KMS-11 (cell line): ENCODE data around the gene CT83.

Source experiments
- H2AFZ ChIP-seq: fragments of 200-600 bp; sonication (generic); 2 replicates; pipeline ENCODE4 v1.6.1; 2016; ENCODE audit warnings: antibody characterized with exemption, mixed run types, low read depth
- H3K27ac ChIP-seq: fragments of 200-600 bp; sonication (generic); 2 replicates; pipeline ENCODE4 v1.6.1; 2016; ENCODE audit warnings: mild to moderate bottlenecking, mixed run types
- H3K27me3 ChIP-seq: fragments of 200-600 bp; sonication (generic); 2 replicates; pipeline ENCODE4 v1.6.1; 2017; ENCODE audit warnings: mild to moderate bottlenecking, low read depth, mixed run types, moderate library complexity; ENCODE audit not compliant: insufficient read depth
- H3K36me3 ChIP-seq: fragments of 200-600 bp; sonication (generic); 2 replicates; pipeline ENCODE4 v1.6.1; 2017; ENCODE audit warnings: mild to moderate bottlenecking, mixed run types; ENCODE audit not compliant: insufficient read depth
- H3K4me1 ChIP-seq: fragments of 200-600 bp; sonication (generic); 2 replicates; pipeline ENCODE4 v1.6.1; 2016; ENCODE audit warnings: mild to moderate bottlenecking, low read depth, mixed run types; ENCODE audit not compliant: poor library complexity, severe bottlenecking
- H3K4me2 ChIP-seq: fragments of 200-600 bp; sonication (generic); 2 replicates; pipeline ENCODE4 v1.7.0; 2016; ENCODE audit warnings: mild to moderate bottlenecking, mixed run types
- H3K4me3 ChIP-seq: fragments of 200-600 bp; sonication (generic); IDR thresholded peaks from 2 replicates; pipeline ENCODE4 v1.6.1; 2017; ENCODE audit warnings: low read depth, low read length, mixed read lengths; ENCODE audit not compliant: insufficient read depth
- H3K79me2 ChIP-seq: fragments of 200-600 bp; sonication (generic); 2 replicates; pipeline ENCODE4 v1.6.1; 2016; ENCODE audit warnings: low read depth, mixed run types; ENCODE audit not compliant: insufficient read depth
- H3K9ac ChIP-seq: fragments of 200-600 bp; sonication (generic); 2 replicates; pipeline ENCODE4 v1.6.1; 2016; ENCODE audit warnings: mild to moderate bottlenecking, mixed run types
- H4K20me1 ChIP-seq: fragments of 200-600 bp; sonication (generic); 2 replicates; pipeline ENCODE4 v1.6.1; 2016; ENCODE audit warnings: mild to moderate bottlenecking, mixed run types; ENCODE audit not compliant: insufficient read depth
- CTCF ChIP-seq: fragments of 200-600 bp; sonication (generic); conservative IDR thresholded peaks from 2 replicates; pipeline ENCODE4 v1.6.1; 2017; ENCODE audit warnings: low read depth, mild to moderate bottlenecking, antibody characterized with exemption, low read length, moderate library complexity, mixed read lengths

Gene CT83

GRCh38 chrX:116480059-116480458 lies 17.3 kb upstream of the CT83 start:
- no peak overlapping the region for H3K4me2 ChIP-seq
- H2AFZ ChIP-seq = no peak overlapping the region
- no peaks in the 10 kb centered on the region for H3K4me1 ChIP-seq
- H3K27ac ChIP-seq = no peak overlapping the region
- H3K27me3 ChIP-seq = no peaks in the 10 kb centered on the region
- no peaks in the 10 kb centered on the region for H4K20me1 ChIP-seq
- no peak overlapping the region for H3K9ac ChIP-seq
- H3K79me2 ChIP-seq = no peaks in the 10 kb centered on the region
- no peaks in the 10 kb centered on the region for H3K36me3 ChIP-seq
- no peak for TF ChIP-seq CTCF
- H3K4me3 ChIP-seq = no peak overlapping the region

- H3K27me3 ChIP-seq = no peaks in the 10 kb centered on the region
- no peak overlapping the region for H2AFZ ChIP-seq
- H3K79me2 ChIP-seq = no peaks in the 10 kb centered on the region
Measured at GRCh38 chrX:116449156-116449555, 13.6 kb downstream of the CT83 start.

GRCh38 chrX:116436358-116436816 lies 26.4 kb downstream of the CT83 start, which contains the start of gene SLC6A14:
TSS of gene SLC6A14 (plus strand) at chrX:116436606. CDS start at chrX:116436710, 104 bp downstream.
- H3K36me3 ChIP-seq = no peaks in the 10 kb centered on the region

More at GRCh38 chrX:116449156-116449555, 13.6 kb downstream of the CT83 start:
- no peak overlapping the region for H3K4me3 ChIP-seq
- no peaks in the 10 kb centered on the region for H4K20me1 ChIP-seq
- H3K36me3 ChIP-seq = no peaks in the 10 kb centered on the region
- no peak overlapping the region for H3K4me2 ChIP-seq
- no peaks in the 10 kb centered on the region for H3K4me1 ChIP-seq
- no peak for TF ChIP-seq CTCF
- no peak overlapping the region for H3K27ac ChIP-seq
- no peak overlapping the region for H3K9ac ChIP-seq

GRCh38 chrX:116435597-116435996 lies 27.2 kb downstream of the CT83 start:
- no peak for TF ChIP-seq CTCF
- H3K27me3 ChIP-seq = no peaks in the 10 kb centered on the region
- no peaks in the 10 kb centered on the region for H3K79me2 ChIP-seq
- H3K4me3 ChIP-seq = no peak overlapping the region
- H3K36me3 ChIP-seq = no peaks in the 10 kb centered on the region
- no peak overlapping the region for H3K9ac ChIP-seq
- H3K4me2 ChIP-seq = no peak overlapping the region
- H4K20me1 ChIP-seq = no peaks in the 10 kb centered on the region
- H3K27ac ChIP-seq = no peak overlapping the region
- no peak overlapping the region for H2AFZ ChIP-seq
- no peaks in the 10 kb centered on the region for H3K4me1 ChIP-seq

More at GRCh38 chrX:116436358-116436816, 26.4 kb downstream of the CT83 start, which contains the start of gene SLC6A14:
- Histone ChIP-seq H3K79me2 (no peaks in the 10 kb centered on the region), H3K4me3 (no peak within 1 kb of the TSS), H3K27me3 (no peaks in the 10 kb centered on the region), H3K4me1 (no peaks in the 10 kb centered on the region), H2AFZ (no peak within 1 kb of the TSS), H4K20me1 (no peaks in the 10 kb centered on the region), H3K4me2 (no peak within 1 kb of the TSS), H3K9ac (no peak within 1 kb of the TSS), H3K27ac (no peak within 1 kb of the TSS)
- TF ChIP-seq CTCF = no peak
